Astrocyte (in vitro differentiated cells and primary cell): ENCODE data around the gene UBR4. TPM values are rescaled to one million over a fixed set of nuclear protein-coding genes. Genes with fewer than 3 reads are reported as not detected.

Experiments
- DNase-seq: peaks from one replicate; pipeline ENCODE4 v3.0.0-alpha.2; 2010; ENCODE audit warnings: low read depth
- FAIRE-seq: peaks from 2 replicates; lab custom pipeline; 2011; peaks lifted over from hg19 to GRCh38; lab: Jason Lieb, UNC
- H2AFZ ChIP-seq: 2 replicates; pipeline ENCODE4 v1.6.0; 2012; ENCODE audit warnings: low read depth, low read length, inconsistent platforms
- H3K27ac ChIP-seq: 2 replicates; pipeline ENCODE4 v1.5.1; 2011; ENCODE audit warnings: low read depth, low read length, inconsistent platforms
- H3K27me3 ChIP-seq: 2 replicates; pipeline ENCODE4 v1.6.0; 2011; ENCODE audit warnings: low read length, inconsistent platforms; ENCODE audit not compliant: insufficient read depth
- H3K36me3 ChIP-seq: 2 replicates; pipeline ENCODE4 v1.5.1; 2011; ENCODE audit warnings: low read length, inconsistent platforms; ENCODE audit not compliant: insufficient read depth
- H3K4me1 ChIP-seq: 2 replicates; pipeline ENCODE4 v1.5.1; 2011; ENCODE audit warnings: low read length, inconsistent platforms; ENCODE audit not compliant: insufficient read depth
- H3K4me2 ChIP-seq: 2 replicates; pipeline ENCODE4 v1.6.0; 2012; ENCODE audit warnings: low read length, inconsistent platforms
- H3K4me3 ChIP-seq: 2 replicates; pipeline ENCODE4 v1.5.1; 2011; ENCODE audit warnings: low read depth, mild to moderate bottlenecking, low read length, inconsistent platforms; ENCODE audit not compliant: insufficient read depth
- H3K79me2 ChIP-seq: 2 replicates; pipeline ENCODE4 v1.6.0; 2012; ENCODE audit warnings: mild to moderate bottlenecking, low read length, inconsistent platforms; ENCODE audit not compliant: insufficient read depth
- H3K9ac ChIP-seq: 2 replicates; pipeline ENCODE4 v1.6.0; 2012; ENCODE audit warnings: mild to moderate bottlenecking, low read length, inconsistent platforms
- H3K9me3 ChIP-seq: 2 replicates; pipeline ENCODE4 v1.5.1; 2012; ENCODE audit warnings: low read depth, mild to moderate bottlenecking, low read length, inconsistent platforms; ENCODE audit not compliant: insufficient read depth
- H4K20me1 ChIP-seq: 2 replicates; pipeline ENCODE4 v1.6.0; 2012; ENCODE audit warnings: low read length, inconsistent platforms; ENCODE audit not compliant: insufficient read depth
- H3K27ac Mint-ChIP-seq: one replicate; pipeline ENCODE4 v1.8.0; 2021; ENCODE audit warnings: mild to moderate bottlenecking, mixed read lengths; ENCODE audit not compliant: unreplicated experiment
- H3K27me3 Mint-ChIP-seq: one replicate; pipeline ENCODE4 v1.8.0; 2021; ENCODE audit warnings: low read depth, mixed read lengths; ENCODE audit not compliant: unreplicated experiment
- H3K36me3 Mint-ChIP-seq: one replicate; pipeline ENCODE4 v1.8.0; 2021; ENCODE audit warnings: low read depth, mixed read lengths; ENCODE audit not compliant: unreplicated experiment
- H3K4me1 Mint-ChIP-seq: one replicate; pipeline ENCODE4 v1.8.0; 2021; ENCODE audit warnings: low read depth, mixed read lengths; ENCODE audit not compliant: unreplicated experiment
- H3K4me3 Mint-ChIP-seq: one replicate; pipeline ENCODE4 v1.8.0; 2021; ENCODE audit warnings: mild to moderate bottlenecking, moderate library complexity, mixed read lengths; ENCODE audit not compliant: unreplicated experiment
- H3K9me3 Mint-ChIP-seq: one replicate; pipeline ENCODE4 v1.8.0; 2021; ENCODE audit warnings: mild to moderate bottlenecking, mixed read lengths; ENCODE audit not compliant: unreplicated experiment
- CTCF ChIP-seq: IDR thresholded peaks from 2 replicates; pipeline ENCODE4 v1.5.1; 2011; ENCODE audit warnings: low read depth, mild to moderate bottlenecking, inconsistent platforms, low read length, moderate library complexity; ENCODE audit not compliant: insufficient read depth
- EZH2 ChIP-seq: IDR thresholded peaks from 2 replicates; pipeline ENCODE4 v1.6.1; 2012; ENCODE audit warnings: mild to moderate bottlenecking, low read length, inconsistent platforms; ENCODE audit not compliant: insufficient read depth
- total RNA-seq: library from RNA; stranded (reverse); gene quantifications from 2 replicates; pipeline ENCODE4 v1.2.1, GENCODE V29; 2021

Gene UBR4
- total RNA-seq, 1 donor from 2014 or later = 153 TPM

- TF ChIP-seq CTCF (no peak), EZH2 (no peak)
- Histone ChIP-seq H3K27ac (no peak overlapping the region), H3K4me1 (no peaks in the 10 kb centered on the region), H2AFZ (no peak overlapping the region), H3K36me3 (peaks cover 72% of the 10 kb centered on the region), H3K27me3 (no peaks in the 10 kb centered on the region), H3K9me3 (no peaks in the 10 kb centered on the region), H3K4me2 (no peak overlapping the region), H3K9ac (no peak overlapping the region), H3K79me2 (peaks cover 52% of the 10 kb centered on the region), H3K4me3 (no peak overlapping the region), H4K20me1 (peaks cover 68% of the 10 kb centered on the region)
- Mint-ChIP-seq H3K4me1 (no peaks in the 10 kb centered on the region), H3K9me3 (no peaks in the 10 kb centered on the region), H3K27ac (no peak overlapping the region), H3K36me3 (peaks cover 17% of the 10 kb centered on the region), H3K4me3 (no peak overlapping the region), H3K27me3 (no peaks in the 10 kb centered on the region)
- no peak for FAIRE-seq
- DNase-seq = no peak
Observed at GRCh38 chr1:19196331-19196730, 13.7 kb downstream of the UBR4 start.

DNA sequence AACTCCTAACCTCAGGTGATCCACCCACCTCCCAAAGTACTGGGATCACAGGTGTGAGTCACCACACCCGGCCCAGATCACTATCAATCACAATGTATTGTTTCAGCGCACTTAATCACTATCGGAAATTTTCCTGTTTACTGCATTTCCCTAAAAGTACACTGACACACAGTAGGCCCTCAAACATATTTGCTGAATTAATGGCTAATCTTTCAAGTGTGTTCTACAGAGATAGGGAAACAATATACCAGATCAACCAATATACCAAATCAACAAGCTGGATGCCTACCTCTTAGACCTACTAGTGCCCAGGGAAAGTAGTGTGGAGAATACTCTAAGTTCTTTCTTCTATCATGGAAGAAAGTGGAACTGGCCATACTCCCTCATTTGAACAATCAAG is 17.1 kb downstream of the UBR4 start:
- no peak overlapping the region for H3K27ac Mint-ChIP-seq
- Histone ChIP-seq H3K4me3 (no peak overlapping the region), H3K27me3 (no peaks in the 10 kb centered on the region), H3K27ac (no peak overlapping the region), H3K9ac (no peak overlapping the region), H4K20me1 (peaks cover 66% of the 10 kb centered on the region), H3K79me2 (peaks cover 34% of the 10 kb centered on the region), H2AFZ (no peak overlapping the region), H3K36me3 (peaks cover 62% of the 10 kb centered on the region), H3K9me3 (no peaks in the 10 kb centered on the region), H3K4me1 (no peaks in the 10 kb centered on the region), H3K4me2 (no peak overlapping the region)
- FAIRE-seq (no peak), DNase-seq (no peak)
- no peaks in the 10 kb centered on the region for H3K27me3 Mint-ChIP-seq
- H3K9me3 Mint-ChIP-seq = no peaks in the 10 kb centered on the region
- no peaks in the 10 kb centered on the region for H3K4me1 Mint-ChIP-seq
- peaks cover 25% of the 10 kb centered on the region for H3K36me3 Mint-ChIP-seq
- no peak for TF ChIP-seq CTCF
- no peak for TF ChIP-seq EZH2
- no peak overlapping the region for H3K4me3 Mint-ChIP-seq

GRCh38 chr1:19191811-19192210 is 18.3 kb downstream of the UBR4 start:
- Histone ChIP-seq H3K4me1 (no peaks in the 10 kb centered on the region), H2AFZ (no peak overlapping the region), H3K27ac (no peak overlapping the region), H3K27me3 (no peaks in the 10 kb centered on the region), H3K9ac (no peak overlapping the region), H3K4me3 (no peak overlapping the region), H3K79me2 (peaks cover 34% of the 10 kb centered on the region), H3K9me3 (no peaks in the 10 kb centered on the region), H4K20me1 (peaks cover 71% of the 10 kb centered on the region), H3K36me3 (peaks cover 56% of the 10 kb centered on the region), H3K4me2 (no peak overlapping the region)
- no peak for TF ChIP-seq CTCF
- TF ChIP-seq EZH2 = no peak
- peaks cover 26% of the 10 kb centered on the region for H3K36me3 Mint-ChIP-seq
- no peaks in the 10 kb centered on the region for H3K4me1 Mint-ChIP-seq
- no peak overlapping the region for H3K27ac Mint-ChIP-seq
- DNase-seq = no peak
- no peak overlapping the region for H3K4me3 Mint-ChIP-seq
- FAIRE-seq = no peak
- H3K27me3 Mint-ChIP-seq = no peaks in the 10 kb centered on the region
- no peaks in the 10 kb centered on the region for H3K9me3 Mint-ChIP-seq
